GM18519 (cell line): ENCODE results near the gene KCTD15.

Experiments used
- ATAC-seq: cut with Tn5 transposase; IDR thresholded peaks from one replicate; pipeline ENCODE4 v1.9.1; 2021; ENCODE audit warnings: mild to moderate bottlenecking, moderate library complexity; ENCODE audit not compliant: unreplicated experiment, low FRiP score

KCTD15 gene

DNA sequence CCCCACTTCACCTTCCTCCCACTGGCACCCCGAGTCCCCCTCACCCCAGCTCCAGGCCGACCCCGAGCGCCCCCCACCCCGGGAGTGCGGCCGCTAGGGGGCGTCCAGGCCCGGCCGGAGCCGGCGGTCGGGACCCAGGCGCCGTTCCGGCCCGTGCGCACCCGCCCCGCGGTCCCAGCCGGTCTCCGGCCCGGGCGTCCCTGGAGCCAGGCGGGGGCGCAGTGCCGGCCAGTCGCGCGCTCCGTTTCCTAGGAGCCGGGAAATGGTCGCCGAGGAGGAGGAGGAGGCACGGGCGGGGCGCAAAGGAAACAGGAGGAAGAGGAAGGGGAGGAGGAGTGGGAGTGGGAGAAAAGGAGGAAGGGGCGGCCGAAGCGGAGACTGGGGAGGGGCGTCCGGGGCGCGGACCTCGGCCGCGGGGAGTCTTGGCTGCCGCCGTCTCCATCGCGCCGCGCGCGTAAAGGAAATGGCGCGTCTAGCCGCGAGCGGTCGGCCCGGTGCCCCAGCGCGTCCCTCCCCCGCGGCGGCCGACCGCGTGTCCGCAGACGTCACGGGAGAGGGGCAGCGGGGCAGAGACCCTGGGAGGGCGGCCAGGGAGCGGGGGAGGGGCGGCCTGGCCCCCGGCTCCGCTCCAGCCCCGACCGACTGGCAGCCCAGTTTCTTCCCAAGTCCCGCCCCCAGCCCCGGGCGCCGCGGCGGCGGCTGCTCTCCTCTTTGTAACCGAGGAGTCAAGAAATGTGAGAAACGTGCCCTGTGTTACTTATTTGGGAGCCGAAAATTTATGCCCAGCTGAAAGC is 1.1 kb upstream of the KCTD15 start:
- ATAC-seq = no peak

DNA sequence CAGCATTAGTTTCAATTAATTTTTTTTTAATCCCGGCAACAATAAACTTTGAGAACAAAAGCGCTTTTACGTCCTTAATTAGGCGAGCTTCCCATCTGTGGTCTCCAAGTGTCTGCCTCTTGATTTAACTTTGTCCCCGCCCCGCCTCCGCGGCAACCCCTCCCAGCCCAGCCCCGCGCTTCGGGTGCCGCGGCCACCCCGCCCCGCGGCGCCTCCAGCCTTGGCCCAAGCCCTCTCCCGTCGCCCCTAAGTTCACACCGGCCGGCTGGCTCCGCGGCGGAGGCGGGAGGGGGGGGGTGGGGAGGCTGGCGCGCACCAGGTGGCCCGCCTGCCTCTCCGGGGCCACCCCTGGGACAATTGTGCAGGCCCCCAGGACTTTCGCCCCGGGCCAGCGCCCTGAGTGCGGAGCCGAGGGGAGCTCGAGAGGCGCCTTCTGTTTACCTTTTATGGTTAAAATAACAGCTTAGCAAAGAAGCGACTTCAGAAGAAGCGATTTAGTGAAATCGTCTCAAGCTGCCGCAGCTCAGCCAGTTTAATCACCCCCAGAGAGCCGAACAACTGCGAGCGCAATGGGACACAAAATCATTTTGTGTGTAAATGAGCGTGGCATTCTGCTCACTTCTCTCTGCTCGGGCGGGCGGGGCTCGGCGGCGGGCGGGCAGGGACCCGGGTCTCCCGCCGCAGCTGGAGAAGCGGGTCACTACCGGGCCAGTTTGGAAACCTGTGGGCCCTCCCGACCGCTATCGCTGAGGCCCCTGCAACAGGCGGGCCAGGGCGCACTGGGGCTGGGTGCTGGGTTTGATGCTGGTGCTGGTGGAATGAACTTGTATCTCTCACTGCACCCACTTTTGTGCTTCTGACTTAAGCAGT is 1.4 kb downstream of the KCTD15 start:
- ATAC-seq = no peak

DNA sequence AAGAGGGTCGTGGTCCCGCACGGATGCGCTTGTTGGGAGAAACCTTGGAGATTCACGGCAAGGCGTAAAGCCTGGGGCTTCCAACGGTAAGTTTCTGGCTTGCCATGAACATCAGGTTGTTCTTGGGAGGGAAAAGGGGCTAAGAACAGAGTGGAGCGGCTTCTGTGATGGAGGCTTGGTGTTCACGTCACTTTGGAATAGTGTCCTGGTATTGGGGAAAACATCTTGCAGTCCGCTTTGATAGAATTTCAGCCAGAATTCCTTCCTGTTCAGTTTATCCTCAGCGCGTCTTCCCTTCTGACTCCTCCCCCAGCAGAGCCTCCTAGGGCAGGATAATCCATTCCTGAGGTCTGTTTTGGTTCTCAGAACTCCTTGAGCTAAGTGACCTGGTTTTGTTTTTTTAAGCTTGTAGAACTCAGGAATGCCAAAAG is 2.0 kb downstream of the KCTD15 start:
- ATAC-seq = no peak

DNA sequence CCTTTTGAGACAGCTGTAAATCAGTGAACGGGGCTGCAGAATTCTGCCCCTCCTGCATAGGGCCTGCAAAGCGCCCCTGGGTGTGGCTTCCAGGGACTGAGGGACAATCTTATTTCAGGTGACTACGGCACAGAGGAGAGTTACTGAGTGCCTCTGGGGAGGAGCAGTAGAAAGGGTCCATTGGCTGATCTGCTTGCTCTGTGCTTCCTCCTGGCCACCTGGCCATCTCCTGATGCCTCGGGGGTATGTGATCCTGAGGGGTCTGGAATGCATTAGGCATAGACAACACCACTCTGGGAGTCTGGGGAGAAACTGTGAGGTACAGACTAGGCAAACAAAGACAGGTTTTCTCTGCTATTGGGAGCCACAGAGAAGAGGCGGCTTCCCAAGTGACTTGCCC is 2.8 kb downstream of the KCTD15 start:
- ATAC-seq = no peak

DNA sequence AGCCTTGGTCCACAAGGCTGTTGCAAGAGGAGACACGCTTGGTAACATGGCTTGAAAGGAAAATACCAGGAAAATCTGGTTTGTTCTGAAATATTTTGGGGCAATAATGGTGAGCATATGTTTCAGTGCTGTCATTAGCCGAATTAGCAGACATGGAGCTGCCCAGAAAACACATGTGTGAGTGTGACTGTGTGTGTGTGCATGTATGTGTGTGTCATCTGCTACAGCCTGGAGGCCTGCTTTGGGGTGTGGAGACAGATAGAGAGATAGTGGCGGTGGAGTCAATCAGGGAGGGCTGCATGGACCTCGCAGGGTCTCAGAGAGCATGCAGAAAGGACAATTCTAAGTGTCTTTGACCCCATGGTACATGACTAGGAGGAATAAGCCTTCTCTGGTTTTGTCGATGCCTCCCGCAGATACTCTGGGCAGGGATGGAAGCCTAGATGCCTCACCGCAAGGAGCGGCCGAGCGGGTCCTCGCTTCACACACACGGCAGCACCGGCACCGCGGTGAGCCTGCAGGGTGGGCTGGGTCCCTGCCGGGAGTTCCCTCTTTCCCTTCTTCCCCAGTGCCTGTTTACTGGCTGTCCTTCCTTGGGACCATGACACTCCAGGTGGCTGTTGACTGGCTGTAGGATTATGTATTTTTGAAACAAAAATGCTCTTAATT is 3.5 kb downstream of the KCTD15 start:
- ATAC-seq = no peak

DNA sequence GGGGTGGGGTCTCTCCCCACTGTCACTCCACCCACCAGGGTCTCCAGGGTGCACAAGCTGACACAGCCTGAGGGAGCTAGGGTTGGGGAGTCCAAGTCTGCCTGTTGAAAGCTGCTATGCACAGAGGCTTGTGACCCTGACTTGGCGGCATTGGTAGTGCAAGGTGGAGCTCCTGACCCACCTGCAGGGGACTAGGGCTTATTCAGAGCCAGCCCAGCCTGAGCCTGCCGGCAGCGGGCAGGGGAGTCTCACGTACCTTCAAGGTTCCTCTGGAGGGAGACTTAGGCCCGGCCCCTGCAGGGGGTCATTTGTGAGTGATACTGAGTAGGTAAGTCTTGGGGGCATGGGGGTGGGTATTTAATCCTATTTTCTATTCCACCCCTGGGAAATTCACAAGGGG is 4.7 kb downstream of the KCTD15 start:
- no peak for ATAC-seq

DNA sequence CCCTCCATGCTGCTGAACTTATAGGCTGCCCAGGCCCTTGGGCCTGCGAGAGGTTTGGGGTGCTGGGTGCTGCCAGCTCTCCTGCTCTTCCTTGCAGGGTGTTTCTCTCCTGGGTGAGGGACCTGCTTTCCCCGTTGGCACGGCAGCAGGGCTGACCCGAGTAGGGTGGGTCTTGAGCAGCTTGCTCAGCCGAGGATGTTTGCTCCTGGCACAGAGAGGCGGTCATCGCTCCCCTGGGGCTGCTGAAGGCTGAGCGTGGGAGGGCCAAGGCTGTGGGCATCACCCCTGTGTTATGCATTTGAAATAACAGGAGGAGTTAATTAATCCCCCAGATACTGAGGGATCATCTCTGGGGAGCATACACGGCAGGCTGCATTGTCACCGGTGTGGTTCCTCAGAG is 5.3 kb downstream of the KCTD15 start:
- no peak for ATAC-seq

DNA sequence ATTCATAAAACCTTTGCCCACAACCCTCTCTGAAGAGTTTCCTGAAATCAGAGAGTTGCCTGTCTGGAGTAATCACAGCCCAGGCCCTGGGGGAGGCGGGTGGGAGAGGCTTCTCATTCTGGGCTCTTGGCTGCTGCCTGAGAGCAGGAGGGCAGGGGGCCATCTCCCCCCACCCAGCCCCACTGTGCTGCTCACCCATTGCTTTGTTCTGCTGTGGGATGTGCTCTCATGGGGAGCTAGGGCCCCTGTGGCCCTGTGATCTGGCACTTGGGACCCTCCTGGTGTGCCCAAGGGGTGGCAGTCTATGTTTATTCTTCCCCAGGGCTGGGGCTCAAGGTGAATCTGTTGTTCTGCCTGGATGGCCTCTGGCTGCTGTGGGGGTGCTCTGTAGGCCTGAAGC is 6.1 kb downstream of the KCTD15 start:
- no peak for ATAC-seq

DNA sequence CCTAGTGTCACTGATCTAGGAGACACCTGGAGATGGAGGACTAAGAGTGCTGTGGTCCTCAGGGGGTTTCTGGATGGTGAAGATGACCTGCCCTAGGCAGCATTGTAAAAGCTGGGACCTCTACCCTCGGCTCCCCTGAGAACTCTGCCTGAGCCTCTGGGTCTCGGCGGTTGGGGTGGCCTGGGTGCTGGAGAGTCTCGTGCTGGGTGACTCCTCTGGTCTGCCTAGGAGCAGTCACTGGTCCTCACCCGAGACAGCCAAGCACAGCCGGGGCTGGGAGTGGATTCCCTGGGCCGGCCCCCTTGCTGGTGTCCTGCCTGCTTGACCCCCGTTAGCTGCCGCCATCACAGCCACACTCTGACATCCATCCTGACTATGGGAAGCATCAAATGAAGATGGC is 6.7 kb downstream of the KCTD15 start:
- ATAC-seq = no peak

DNA sequence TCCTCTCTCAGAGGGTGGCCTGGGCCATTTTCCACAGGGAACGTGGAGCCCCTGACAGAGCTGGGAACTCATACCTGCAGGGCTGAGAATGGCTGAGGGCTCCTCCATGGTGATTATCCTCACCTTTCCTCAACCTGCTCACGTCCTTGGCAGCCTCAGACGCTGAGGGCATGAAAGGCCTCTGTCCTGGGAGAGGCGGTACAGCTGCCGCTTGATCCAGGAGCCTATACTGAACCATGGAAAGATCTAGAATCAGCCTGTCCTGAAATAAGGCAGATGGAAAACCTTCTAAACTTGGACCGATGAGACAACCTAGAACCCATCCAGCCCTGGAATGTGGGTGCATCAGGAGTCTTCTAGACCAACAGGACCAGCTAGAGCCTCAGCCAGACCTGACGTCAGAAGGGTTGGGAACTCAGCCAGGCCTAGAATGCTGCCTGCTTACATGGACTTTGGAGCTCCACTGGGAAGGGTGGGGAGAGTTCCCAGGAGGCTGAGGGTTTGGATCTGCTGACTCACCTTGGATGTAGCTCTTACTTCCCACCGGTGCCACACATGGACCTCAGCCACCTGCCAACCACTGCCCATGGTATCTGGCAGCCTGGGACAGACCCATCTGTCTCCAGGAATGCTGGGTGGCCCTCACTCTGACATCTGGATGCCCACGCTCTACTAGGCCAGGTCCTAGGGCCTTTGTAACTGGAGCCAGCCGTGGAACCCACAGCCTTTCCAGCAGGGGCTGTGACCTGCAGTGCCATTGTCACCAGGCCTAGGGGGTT is 7.5 kb downstream of the KCTD15 start:
- no peak for ATAC-seq

DNA sequence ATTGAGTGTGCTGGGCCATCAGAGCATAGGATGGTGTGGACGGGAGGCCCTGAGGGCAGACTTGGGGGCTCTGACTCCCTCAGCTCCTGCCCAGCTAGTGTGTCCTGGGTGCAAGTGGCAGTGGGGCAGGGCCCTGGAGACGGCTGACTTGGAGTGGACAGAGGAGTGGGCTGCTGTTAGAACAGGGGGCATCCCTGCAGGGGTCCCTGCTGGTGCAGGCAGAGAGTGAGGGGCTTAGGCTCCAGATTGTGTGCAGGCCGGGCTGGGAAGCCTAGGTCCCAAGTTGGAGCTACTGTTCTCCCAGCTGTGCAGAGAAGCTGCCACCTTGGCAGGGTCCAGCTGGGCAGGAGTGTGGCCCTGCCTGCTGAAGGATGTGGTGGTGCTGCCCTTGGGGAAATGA is 8.6 kb downstream of the KCTD15 start:
- ATAC-seq = no peak

DNA sequence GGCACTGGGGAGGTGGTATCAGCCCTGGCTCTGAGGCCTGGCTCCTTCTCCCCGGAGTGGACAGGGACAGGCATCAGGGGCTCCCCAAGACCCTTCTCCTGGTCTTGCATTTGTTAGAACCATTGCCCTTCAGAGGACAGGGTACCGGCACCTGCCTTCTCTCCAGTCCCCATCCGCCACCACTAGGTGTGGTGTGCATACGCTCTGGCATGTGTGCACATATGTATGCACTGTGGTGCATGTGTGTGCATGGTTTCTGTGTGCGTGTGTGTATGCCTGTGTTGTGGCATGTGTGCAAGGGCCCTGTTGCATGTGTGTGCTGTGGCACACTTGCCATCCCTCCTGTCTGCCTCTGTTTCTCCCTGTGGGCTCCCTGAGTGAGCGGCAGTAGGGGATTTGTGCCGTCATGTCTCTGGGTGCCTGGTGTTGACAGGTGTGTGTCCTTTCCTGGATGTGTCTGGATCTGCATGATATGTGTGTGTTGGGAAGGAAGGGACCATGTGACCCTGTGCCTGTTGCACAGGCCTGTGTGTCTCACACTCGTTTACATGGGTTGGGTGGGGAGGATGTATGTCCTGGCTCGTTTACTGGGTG is 9.3 kb downstream of the KCTD15 start:
- no peak for ATAC-seq

DNA sequence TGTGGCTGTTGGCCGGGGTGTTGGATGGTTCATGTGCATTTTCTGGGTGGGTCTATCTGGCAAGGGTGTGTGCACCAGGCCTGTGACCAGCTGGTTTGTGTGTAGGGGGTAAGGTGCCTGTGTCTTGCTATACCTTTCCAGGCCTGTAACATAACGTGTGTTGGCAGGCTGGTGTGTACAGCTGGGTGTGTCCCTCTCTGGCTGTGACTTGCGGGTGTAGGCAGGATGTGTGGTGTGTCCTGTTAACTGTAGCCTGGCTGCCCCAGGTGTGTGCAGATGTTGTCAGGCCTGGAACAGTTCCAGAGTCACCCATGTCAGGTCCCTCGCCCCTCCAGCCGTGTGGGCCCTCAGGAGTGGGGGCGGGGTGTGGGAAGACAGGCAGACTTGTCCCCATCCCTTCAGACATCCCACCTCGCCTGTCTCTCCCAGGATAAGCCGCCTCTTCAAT is 9.8 kb downstream of the KCTD15 start:
- no peak for ATAC-seq

DNA sequence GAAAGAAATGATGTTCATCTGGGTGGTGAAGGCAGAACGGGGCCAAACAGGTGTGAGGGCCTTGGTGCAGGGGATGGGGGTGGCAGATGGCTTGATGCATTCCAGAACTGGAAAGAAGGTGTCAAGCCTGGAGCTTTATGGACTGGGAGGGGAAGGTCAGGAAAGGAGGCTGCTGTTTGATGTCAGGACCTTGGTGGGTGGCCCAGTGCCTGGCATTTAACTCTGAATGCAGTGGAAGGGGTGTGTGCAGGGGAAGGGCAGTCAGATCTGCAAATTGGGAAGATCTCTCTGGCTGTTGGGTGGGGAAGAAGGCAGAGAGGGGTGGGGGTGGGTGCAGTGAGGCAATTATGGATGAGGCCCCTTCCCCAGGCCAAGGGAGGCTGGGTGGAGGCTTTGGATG is 11.7 kb downstream of the KCTD15 start:
- ATAC-seq = no peak

DNA sequence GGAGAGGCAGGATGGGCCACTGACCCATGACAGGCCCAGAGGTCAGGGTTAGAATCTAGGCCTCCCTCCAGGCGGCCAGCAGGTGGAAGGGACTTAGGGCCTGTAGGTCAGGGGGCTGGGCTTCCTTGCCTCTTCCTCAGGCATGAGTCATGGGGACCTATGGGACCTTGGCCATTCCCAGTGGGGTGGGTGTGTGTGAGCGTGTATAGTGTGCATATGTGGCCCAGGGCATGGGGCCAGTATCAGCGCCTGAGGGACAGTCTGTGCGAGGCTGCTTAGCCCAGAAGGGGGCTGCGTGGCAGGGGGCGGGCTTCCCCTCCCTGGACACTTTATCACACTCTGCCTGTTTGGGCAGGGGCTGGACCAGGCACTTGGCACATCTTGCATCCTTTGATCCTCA is 13.3 kb downstream of the KCTD15 start:
- no peak for ATAC-seq

DNA sequence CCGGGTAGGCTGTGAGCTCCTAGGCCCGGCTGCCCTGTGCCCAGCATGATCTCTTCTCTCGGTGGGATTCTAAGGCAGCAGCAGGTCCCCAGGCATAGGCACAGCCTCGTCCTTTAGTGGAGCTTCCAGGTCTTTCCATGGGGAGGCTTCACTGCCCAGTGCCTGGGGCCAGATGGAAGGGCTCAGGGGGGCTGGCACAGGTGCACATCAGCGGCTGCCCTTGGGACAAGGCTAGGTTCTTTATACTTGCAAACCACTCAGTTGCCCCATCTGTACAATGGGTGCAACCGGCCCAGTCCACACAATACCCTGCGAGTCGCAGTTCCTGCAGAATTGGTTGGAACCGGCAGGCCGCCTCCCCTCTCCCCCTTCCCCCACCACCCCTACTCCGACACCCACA is 14.2 kb downstream of the KCTD15 start:
- no peak for ATAC-seq

DNA sequence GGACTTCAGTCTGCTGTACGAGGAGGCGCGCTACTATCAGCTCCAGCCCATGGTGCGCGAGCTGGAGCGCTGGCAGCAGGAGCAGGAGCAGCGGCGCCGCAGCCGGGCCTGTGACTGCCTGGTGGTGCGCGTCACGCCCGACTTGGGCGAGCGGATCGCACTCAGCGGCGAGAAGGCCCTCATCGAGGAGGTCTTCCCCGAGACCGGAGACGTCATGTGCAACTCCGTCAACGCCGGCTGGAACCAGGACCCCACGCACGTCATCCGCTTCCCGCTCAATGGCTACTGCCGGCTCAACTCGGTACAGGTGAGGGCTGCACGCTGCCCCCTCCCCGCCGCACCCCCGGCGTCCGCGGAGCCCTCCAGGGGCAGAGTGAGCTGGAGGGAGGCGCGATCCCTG is 14.6 kb downstream of the KCTD15 start:
- no peak for ATAC-seq

DNA sequence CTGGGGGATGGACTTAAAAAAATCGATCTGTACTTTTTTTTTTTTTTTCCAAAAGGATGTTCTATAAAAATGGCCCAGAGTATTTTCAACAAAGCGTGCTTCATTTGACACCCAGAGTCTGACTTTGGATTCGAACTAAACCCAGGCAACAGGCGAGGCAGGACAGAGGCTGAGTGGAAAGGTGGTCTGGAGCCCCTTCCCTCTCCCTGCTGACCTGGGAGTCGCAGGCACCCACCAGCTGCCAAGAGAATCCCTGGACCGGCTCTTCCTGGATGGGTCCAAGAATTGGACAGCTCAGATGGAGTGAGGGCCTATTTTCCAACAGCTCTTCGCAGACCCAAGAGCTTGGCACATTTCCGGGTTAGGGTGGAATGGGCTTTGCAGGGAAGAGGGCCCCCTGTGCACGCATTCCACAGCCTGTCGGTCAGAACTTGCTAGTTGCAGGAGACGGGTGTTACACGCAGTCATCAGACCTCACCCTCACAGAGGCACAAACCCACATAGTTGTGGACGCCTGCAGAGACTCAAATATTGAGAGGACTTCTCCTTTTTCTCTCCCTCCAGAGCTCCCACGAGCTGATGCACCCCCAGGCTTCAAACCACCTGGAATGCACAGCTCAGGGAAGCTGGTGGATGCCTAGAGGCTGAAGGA is 15.2 kb downstream of the KCTD15 start:
- ATAC-seq = no peak
